Psoas muscle (tissue), 8 donors: ENCODE data around the gene TMBIM4. TPM values are rescaled to one million over a fixed set of nuclear protein-coding genes. Genes with fewer than 3 reads are reported as not detected.
"Not testable (repeated sequence)": the region's sequence is repeated elsewhere in the genome, so short reads cannot be mapped to it uniquely, and the experiment has no call there.

Source experiments
- ATAC-seq, 4 donors: fragments of 200-7000 bp; cut with Tn5 transposase; one replicate each; pipeline ENCODE4 v1.9.1; 2020; ENCODE audit warnings: moderate library complexity in 3 of 4, mild to moderate bottlenecking in 2 of 4
- DNase-seq, 2 donors: peaks; one replicate each; pipeline ENCODE4 v3.0.0-alpha.2; 2020
- H3K27ac ChIP-seq: fragments of 200-600 bp; one replicate; pipeline ENCODE4 v1.8.0; 2022
- H3K27me3 ChIP-seq, 3 donors: fragments of 200-600 bp in 1 of 3; one replicate each; pipeline versions ENCODE4 v1.6.1 to v1.8.0; 2013 to 2022; ENCODE audit warnings: low read length in 2 of 3, mild to moderate bottlenecking in 2 of 3, moderate library complexity in 1 of 3; ENCODE audit not compliant: insufficient read depth in 3 of 3
- H3K36me3 ChIP-seq, 2 donors: fragments of 200-600 bp in 1 of 2; one replicate each; pipeline versions ENCODE4 v1.6.1 to v1.8.0; 2013 to 2022; ENCODE audit warnings: low read depth in 1 of 2, mild to moderate bottlenecking in 1 of 2, moderate library complexity in 1 of 2; ENCODE audit not compliant: insufficient read depth in 1 of 2
- H3K4me1 ChIP-seq: fragments of 200-600 bp; one replicate; pipeline ENCODE4 v1.8.0; 2022
- H3K4me3 ChIP-seq: fragments of 200-600 bp; one replicate; pipeline ENCODE4 v1.8.0; 2022; ENCODE audit warnings: mild to moderate bottlenecking
- H3K9me3 ChIP-seq: fragments of 200-600 bp; one replicate; pipeline ENCODE4 v1.8.0; 2022
- WGBS, 3 donors: extraction: QIAGEN DNeasy Blood & Tissue Kit; methylation state at CpG; one replicate each; pipeline versions ENCODE4 v1.1.6 to v1.1.7; 2013; 5-methylcytosine and 5-hydroxymethylcytosine counted together
- intact Hi-C, 2 donors: fragments of 100-400 bp; cut with DNase I; formaldehyde crosslinking; loops; one replicate each; pipeline versions ENCODE4 v1.11.0 to v1.14.2; 2022
- polyA plus RNA-seq, 3 donors: library from polyadenylated mRNA; stranded (reverse); fragments of 200-250 nt; gene quantifications; one replicate each; pipeline ENCODE4 v1.2.3, GENCODE V29; 2013
- total RNA-seq, 4 donors: library from RNA; stranded (reverse); fragmentation: NEBNext Ultra II Directional in 2 of 4; extraction: Animal tissue kit (Norgen Biotek cat#: 25700) in 2 of 4; gene quantifications; one replicate each; pipeline versions ENCODE4 v1.2.1 to v1.2.4, GENCODE V29; 2021 to 2023
- TF ChIP-seq, protein P1 (sequence below): fragments of 200-600 bp; IDR thresholded peaks from one replicate; pipeline ENCODE4 v1.8.0; 2022; ENCODE audit warnings: antibody characterized with exemption
- donor health status: healthy with polysubstance abuse.
- donor health status: DM: no; HTN: no; CAD: no; lungs with moderate emphysema.
- donor health status: Bipolar disorder and iron deficiency.
- donor health status: healthy.
- donor health status: DM: yes; HTN: yes; CAD: no.
- donor health status: DM: no; HTN: no; CAD: no.
- donor health status: DM: no; HTN: no; CAD: no.
- donor health status: DM: yes; HTN: yes; CAD: no.

Gene TMBIM4
- total and polyA plus RNA-seq, 7 donors: 35.1 to 64.8 (median 43.2) TPM

DNA sequence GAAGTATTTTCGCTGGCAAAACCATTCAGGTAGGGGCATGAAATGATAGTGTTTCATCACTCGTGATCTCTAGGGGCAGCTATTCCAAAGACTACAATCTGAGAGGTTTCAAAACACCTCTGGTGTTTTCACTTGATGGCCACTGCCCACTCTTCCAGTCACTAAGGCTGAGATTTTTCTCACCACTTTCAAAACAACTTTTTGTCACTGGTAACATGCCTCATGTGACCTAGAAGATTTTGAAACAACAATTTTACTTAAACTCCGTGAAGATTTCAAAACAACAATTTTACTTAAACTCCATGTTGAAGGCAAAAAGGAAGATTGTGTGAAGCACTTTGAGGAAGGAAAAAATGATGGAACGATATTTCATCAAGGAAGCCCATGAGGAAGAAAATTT, 18.0 kb upstream of the TMBIM4 start:
- H3K9me3 ChIP-seq: no peaks in the 10 kb centered on the region
- H3K4me3 ChIP-seq: no peak overlapping the region
- TF ChIP-seq, protein P1, sequence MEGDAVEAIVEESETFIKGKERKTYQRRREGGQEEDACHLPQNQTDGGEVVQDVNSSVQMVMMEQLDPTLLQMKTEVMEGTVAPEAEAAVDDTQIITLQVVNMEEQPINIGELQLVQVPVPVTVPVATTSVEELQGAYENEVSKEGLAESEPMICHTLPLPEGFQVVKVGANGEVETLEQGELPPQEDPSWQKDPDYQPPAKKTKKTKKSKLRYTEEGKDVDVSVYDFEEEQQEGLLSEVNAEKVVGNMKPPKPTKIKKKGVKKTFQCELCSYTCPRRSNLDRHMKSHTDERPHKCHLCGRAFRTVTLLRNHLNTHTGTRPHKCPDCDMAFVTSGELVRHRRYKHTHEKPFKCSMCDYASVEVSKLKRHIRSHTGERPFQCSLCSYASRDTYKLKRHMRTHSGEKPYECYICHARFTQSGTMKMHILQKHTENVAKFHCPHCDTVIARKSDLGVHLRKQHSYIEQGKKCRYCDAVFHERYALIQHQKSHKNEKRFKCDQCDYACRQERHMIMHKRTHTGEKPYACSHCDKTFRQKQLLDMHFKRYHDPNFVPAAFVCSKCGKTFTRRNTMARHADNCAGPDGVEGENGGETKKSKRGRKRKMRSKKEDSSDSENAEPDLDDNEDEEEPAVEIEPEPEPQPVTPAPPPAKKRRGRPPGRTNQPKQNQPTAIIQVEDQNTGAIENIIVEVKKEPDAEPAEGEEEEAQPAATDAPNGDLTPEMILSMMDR: no peak
- H3K27me3 ChIP-seq: peaks cover 2 to 50% (median 5%) of the 10 kb centered on the region in 3 donors
- no peaks in the 10 kb centered on the region for H3K36me3 ChIP-seq
- 92 to 97% (median 92%) methylated on average over 4 of the region's 4 CpGs for WGBS, 3 donors
- no peak overlapping the region for H3K27ac ChIP-seq
- H3K4me1 ChIP-seq: no peaks in the 10 kb centered on the region
- DNase-seq (no peak), ATAC-seq (no peak)
- intact Hi-C loops: no loop called here

DNA sequence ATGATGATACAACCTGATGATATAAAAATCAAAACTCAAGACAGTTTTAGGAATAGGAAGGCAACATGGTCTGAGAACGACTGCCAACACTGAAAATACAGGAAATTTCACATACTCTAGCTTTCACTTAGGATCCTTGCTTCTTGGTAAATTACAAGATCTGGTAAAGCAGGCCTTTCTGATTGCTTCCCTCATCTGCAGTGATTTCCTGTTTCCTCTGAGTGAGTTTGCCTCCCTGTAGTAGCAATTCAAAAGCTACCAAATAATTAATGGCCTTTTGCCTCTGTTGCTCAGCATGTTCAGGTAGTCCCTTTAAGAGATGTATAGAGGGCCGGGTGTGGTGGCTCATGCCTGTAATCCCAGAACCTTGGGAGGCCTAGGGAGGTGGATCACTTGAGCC, 17.2 kb upstream of the TMBIM4 start:
- Histone ChIP-seq H3K27ac (no peak overlapping the region), H3K9me3 (no peaks in the 10 kb centered on the region), H3K4me3 (no peak overlapping the region), H3K4me1 (no peaks in the 10 kb centered on the region), H3K27me3 (peaks cover 5 to 52% (median 9%) of the 10 kb centered on the region in 3 donors), H3K36me3 (no peaks in the 10 kb centered on the region)
- TF ChIP-seq, protein P1: no peak
- ATAC-seq (no peak), DNase-seq (no peak)
- 74 to 84% (median 80%) methylated on average over 2 of the region's 2 CpGs for WGBS, 3 donors
- intact Hi-C loops: no loop called here

DNA sequence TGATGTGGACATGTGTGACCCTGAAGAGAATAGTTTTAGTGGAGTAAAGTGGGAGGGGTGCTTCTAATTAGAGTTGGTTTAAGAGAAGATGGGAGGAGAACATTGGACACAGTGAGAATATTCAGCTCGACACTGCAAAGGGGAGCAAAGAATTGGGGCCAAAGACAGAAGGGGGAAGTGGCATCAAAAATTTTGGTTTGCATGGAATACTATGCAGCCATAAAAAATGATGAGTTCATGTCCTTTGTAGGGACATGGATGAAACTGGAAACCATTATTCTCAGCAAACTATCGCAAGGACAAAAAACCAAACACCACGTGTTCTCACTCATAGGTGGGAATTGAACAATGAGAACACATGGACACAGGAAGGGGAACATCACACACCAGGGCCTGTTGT, 15.0 kb upstream of the TMBIM4 start:
- intact Hi-C loops, ATAC-seq, H3K4me1 ChIP-seq, DNase-seq, H3K36me3 ChIP-seq, H3K9me3 ChIP-seq, H3K27ac ChIP-seq, H3K4me3 ChIP-seq: not testable (repeated sequence)
- WGBS, 3 donors: 86 to 93% (median 89%) methylated on average over 2 to 3 of the region's 3 CpGs
- H3K27me3 ChIP-seq: peaks cover 5 to 52% (median 9%) of the 10 kb centered on the region in 3 donors

DNA sequence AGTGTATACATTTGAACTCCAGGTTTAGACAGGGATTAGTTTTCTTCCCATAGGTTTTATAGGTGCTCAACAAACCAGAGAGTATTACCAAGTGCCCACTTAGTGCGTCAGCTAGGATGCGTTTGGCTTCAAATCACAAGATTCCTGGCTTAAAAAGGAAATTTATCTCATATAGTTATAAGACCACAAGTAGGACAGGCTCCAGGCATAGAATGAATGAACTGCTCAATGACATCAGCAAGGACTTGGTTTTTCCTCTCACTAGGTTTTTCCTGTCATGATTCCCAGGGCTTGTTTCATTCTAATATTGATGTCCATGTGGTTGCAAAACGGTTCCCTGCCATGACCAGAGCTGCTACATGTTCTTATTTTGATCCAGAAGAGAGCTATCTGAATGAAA, 13.2 kb upstream of the TMBIM4 start:
- H3K27ac ChIP-seq: no peak overlapping the region
- intact Hi-C loops: no loop called here

DNA sequence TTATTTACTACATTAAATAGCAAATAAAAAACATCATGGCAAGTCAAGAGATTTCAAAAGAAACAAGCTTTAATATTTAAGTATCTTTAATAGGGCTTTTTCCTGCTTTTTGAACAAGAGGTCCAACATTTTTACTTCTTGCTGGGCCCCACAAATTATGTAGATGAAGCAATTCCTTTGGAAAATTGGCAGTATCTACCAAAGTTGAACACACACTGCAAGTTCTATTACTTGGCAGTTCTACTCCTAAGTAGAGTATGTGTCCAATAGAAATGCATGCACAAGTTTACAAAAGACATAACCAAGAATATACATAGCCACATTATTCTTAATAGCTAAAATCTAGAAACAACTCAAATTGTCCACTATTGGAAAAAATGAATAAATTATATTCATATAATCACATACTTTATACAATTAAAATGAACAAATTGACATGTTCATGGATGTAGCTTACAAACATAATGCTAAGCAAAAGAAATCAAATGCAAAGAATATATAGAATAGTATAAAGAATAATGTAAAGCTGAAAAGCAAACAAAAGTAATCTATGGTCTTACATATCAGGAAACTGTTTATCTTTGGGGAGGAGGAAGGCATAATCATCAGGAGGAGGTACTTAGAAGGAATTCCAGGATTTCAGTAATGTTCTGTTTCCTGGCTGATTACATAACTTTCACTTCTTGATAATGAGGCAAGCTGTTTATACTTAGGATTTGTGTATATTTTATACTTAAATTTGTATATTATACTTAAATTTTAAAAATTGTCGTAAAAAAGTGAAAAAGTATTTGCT, 6.5 kb upstream of the TMBIM4 start:
- intact Hi-C loops: no loop called here
- TF ChIP-seq, protein P1: no peak
- no peak for DNase-seq

More for the DNA sequence above, 13.2 kb upstream of the TMBIM4 start:
- H3K9me3 ChIP-seq: no peaks in the 10 kb centered on the region
- ATAC-seq (no peak), DNase-seq (no peak)
- peaks cover 0 to 45% (median 9%) of the 10 kb centered on the region in 3 donors for H3K27me3 ChIP-seq
- TF ChIP-seq, protein P1: no peak
- no peaks in the 10 kb centered on the region for H3K4me1 ChIP-seq
- H3K36me3 ChIP-seq: no peaks in the 10 kb centered on the region
- H3K4me3 ChIP-seq: no peak overlapping the region
- 65 to 69% (median 69%) methylated on average over 3 of the region's 3 CpGs for WGBS, 3 donors

DNA sequence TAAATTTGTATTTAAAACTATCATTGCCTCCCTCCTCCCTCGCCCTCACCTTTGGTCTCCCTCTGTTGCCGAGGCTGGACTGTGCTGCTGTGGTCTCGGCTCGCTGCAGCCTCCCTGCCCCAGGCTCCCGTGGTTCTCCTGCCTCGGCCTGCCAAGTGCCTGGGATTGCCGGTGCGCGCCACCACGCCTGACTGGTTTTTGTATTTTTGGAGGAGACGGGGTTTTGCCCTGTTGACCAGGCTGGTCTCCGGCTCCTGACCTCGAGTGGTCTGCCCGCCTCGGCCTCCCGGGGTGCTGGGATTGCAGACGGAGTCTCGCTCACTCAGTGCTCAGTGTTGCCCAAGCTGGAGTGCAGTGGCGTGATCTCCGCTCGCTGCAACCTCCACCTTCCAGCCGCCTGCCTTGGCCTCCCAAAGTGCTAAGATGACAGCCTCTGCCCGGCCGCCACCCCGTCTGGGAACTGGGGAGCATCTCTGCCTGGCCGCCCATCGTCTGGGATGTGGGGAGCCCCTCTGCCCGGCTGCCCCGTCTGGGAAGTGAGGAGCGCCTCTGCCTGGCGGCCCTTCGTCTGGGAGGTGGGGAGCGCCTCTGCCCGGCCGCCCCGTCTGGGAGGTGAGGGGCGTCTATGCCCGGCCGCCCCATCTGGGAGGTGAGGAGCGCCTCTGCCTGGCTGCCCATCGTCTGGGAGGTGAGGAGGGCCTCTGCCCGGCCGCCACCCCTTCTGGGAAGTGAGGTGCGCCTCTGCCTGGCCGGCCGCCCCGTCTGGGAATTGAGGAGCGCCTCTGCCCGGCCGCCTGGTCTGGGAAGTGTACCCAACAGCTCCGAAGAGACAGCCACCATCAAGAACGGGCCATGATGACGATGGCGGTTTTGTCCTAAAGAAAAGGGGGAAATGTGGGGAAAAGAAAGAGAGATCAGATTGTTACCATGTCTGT, 4.9 kb upstream of the TMBIM4 start:
- DNase-seq, H3K4me1 ChIP-seq, H3K36me3 ChIP-seq, H3K9me3 ChIP-seq, H3K27ac ChIP-seq, intact Hi-C loops, ATAC-seq, H3K4me3 ChIP-seq: not testable (repeated sequence)
- WGBS, 3 donors: 94 to 96% (median 95%) methylated on average over 45 to 53 of the region's 54 CpGs
- peaks cover 0 to 14% (median 0%) of the 10 kb centered on the region in 3 donors for H3K27me3 ChIP-seq

More for the DNA sequence above, 6.5 kb upstream of the TMBIM4 start:
- Histone ChIP-seq H3K4me1 (no peaks in the 10 kb centered on the region), H3K9me3 (no peaks in the 10 kb centered on the region), H3K36me3 (no peaks in the 10 kb centered on the region), H3K4me3 (no peak overlapping the region), H3K27me3 (peaks cover 0 to 14% (median 0%) of the 10 kb centered on the region in 3 donors), H3K27ac (no peak overlapping the region)
- 62 to 73% (median 70%) methylated on average over 1 of the region's 1 CpG for WGBS, 3 donors
- ATAC-seq: no peak
